ENCODE results near the gene WDR82.
A peak's percentile ranks its signal among the peaks of the same experiment; 100 is the strongest.

The WDR82 gene

DNA sequence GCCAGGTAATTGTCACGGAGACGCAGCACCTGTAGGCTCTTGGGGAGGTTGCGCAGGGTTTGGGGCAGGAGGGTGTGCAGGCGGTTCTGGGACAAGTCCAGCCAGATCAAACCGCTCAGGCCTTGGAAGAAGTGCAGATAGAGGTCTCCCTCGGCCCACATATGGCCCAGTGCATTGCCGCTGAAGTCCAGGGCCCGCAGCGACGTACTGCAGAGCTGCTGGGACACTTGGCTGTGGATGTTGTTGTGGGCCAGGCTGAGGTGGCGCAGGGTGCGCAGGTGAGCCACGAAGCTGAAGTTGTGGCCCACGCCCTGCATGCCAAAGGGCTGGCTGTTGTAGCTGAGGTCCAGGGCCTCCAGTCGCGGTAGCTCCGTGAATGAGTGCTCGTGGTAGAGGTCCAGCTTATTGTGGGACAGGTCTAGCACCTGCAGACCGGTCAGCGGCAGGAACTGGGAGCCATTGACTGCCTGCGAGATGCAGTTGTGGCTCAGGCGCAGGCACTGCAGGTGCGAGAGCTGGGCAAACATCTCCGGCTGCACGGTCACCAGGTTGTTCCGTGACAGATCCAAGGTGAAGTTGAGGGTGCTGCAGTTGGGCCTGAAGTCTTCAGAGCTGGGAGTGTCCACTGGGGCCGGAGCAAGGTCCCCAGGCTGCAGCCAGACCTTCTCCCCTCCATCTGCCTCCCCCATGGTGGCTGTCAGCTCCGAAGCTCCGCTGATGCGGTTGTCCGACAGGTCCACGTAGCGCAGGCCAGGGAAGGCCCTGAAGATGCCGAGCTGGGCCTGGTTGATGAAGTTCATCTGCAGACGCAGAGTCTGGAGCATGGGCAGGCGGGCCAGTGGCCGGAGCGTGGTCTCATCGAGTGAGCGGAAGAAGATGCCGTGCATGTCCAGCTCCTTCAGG is 55.9 kb downstream of the WDR82 start:
- no peak for DNase-seq (ENCODE audit: low read depth in 2 of 2)

GRCh38 chr3:52221563-52222318 is 56.7 kb downstream of the WDR82 start:
- no peak for DNase-seq (ENCODE audit: low read depth in 2 of 2)

- no peak for DNase-seq (ENCODE audit: low read depth in 2 of 2)
Measured at GRCh38 chr3:52221141-52221562, 57.3 kb downstream of the WDR82 start.

- peak; percentile 76 to 78 for DNase-seq (ENCODE audit: low read depth in 2 of 2)
Measured at GRCh38 chr3:52220380-52221026, 57.9 kb downstream of the WDR82 start.

DNA sequence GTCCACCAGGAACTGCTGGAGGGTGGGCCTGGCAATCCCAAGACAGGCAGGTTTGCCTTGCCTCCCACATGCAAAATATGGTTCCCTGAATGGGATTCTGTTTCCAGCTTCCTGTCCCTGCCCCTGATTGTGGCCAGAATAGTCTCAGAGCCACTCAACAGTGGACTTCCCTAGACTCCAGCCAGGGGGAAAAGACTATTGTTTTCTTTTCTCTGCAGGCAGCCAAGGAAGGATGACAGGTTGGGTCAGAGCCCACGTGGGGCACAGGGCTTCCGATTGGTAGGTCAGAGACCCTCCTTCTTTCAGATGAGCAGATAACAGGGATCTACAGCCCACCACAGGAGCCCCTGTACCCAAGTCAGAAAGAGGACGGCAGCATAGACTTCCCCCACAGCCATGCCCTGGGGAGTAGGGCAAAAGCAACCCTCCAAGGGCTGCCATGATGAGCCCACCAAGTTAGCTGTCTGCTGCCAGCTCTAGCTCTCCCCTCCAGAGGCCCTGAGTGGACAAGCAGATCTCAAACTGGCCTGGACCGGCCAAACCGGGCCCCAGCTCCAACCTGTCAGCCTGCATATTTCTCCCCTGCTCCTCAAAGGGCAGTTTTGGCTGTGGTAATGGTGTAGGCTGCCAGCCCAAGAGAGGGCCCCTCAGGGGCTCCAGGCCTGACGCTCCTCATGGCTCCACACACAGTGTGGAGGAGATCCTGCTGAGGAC is 59.4 kb downstream of the WDR82 start:
- DNase-seq (ENCODE audit: low read depth in 2 of 2) = no peak

GRCh38 chr3:52218454-52218853 is 60.0 kb downstream of the WDR82 start:
- peak in 1 of 2 donors; percentile 21 for DNase-seq (ENCODE audit: low read depth in 2 of 2)

DNA sequence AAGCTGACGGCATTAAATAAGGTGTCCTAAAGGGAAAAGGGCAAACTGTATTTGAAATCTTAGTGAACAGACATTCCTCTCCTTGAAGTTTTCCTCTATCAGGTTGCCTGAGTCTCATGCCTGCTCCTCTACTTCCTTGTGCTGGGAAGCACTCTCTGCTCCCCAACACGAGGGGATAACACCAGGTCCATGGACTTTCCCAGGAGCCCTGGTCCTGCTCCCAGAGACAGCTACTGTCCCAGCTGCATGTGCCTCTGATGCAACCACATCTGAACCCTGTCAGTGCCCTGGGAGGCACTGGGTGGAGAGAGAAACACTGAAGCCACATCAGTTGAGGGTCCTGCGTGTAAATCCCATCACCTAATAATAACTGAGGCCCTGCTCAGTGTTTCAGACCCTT is 60.4 kb downstream of the WDR82 start:
- no peak for DNase-seq (ENCODE audit: low read depth in 2 of 2)

- no peak for DNase-seq (ENCODE audit: low read depth in 2 of 2)
Measured at GRCh38 chr3:52217409-52217805, 61.0 kb downstream of the WDR82 start.

DNA sequence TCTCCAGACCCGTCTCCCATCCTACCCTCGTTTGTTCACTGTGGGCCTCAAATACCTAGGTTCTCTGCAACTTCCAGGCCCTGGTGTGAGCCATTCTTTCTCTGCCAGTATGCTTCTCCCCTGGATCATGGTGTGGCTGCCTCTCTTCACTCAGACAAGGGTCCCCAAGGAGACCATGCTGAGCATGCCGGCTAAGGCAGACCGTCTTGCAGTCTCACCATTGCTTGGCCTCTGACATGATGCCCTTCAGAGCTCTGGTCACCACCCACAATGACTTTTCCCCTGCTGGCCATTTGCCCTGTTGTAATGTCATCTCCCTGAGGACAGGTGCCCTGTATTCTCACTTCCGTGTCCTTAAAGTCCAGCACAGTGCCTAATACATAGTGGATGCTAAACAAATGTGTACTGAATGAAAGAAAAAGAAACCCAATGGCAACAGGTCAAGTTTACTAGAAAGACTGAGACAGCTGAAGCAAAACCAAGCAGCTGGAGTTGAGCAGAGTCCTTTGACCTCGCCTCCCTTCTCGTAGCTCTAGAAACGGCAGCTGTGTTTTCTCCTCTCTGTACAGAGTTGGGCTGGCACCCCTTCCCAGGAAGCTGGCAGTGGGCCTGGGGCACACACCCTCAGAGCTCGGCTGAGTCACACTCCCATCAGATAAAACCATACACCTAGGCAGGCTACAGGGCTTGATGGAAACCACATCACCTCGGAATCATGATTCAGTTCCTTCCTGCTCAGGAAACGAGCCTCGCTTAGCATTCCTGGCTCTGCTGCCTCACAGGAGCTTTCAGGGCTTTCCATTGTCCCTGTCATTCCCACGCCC is 61.7 kb downstream of the WDR82 start:
- DNase-seq (ENCODE audit: low read depth in 2 of 2) = peak; percentile 17 to 40

GRCh38 chr3:52215351-52215750 is 63.1 kb downstream of the WDR82 start:
- DNase-seq (ENCODE audit: low read depth in 2 of 2) = no peak

- DNase-seq (ENCODE audit: low read depth in 2 of 2) = no peak
Measured at GRCh38 chr3:52213901-52214300, 64.5 kb downstream of the WDR82 start.

- DNase-seq (ENCODE audit: low read depth in 2 of 2) = no peak
Measured at GRCh38 chr3:52213005-52213404, 65.4 kb downstream of the WDR82 start.

DNA sequence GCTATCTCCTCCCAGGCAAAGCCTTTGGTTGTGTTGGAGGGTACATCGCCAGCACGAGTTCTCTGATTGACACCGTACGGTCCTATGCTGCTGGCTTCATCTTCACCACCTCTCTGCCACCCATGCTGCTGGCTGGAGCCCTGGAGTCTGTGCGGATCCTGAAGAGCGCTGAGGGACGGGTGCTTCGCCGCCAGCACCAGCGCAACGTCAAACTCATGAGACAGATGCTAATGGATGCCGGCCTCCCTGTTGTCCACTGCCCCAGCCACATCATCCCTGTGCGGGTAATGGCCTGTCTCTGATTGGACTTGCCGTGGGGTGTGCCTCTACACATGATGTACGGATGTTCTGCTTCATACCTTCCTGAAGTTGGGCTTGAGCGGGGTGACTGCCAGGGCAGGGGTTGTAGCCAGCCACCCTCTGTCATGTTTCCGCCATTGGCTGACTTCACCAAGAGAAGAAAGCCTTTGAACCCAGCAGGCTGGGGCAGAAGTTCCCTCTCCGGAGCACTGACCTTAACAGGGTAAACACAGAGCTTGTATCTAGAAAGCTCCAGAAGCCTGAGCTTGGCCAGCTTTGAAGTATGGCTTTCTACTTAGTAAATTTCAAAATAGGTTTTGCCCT is 67.1 kb downstream of the WDR82 start:
- DNase-seq (ENCODE audit: low read depth in 2 of 2) = no peak

DNA sequence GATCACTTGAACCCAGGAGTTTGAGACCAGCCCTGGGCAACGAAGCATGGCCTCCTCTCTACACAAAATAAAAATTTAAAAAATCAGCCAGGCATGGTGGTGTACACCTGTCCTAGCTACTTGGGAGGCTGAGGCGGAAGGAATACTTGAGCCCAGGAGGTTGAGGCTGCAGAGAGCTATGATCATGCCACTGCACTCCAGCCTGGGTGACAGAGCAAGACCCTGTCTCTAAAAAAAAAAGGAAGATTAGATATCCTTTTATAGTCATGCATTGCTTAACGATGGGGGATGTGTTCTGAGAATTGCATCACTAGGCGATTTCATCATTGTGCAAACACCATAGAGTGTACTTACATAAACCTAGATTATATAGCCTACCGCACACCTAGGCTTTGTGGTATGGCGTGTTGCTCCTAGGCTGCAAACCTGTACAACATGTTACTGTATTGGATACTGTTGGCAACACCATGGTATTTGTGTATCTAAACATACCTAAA is 67.9 kb downstream of the WDR82 start:
- DNase-seq (ENCODE audit: low read depth in 2 of 2) = no peak

- DNase-seq (ENCODE audit: low read depth in 2 of 2) = no peak
Measured at GRCh38 chr3:52210037-52210436, 68.4 kb downstream of the WDR82 start.

- no peak for DNase-seq (ENCODE audit: low read depth in 2 of 2)
Measured at GRCh38 chr3:52208556-52208955, 69.9 kb downstream of the WDR82 start.

GRCh38 chr3:52205727-52206372 is 72.6 kb downstream of the WDR82 start:
- DNase-seq (ENCODE audit: low read depth in 2 of 2) = no peak
